Nephron (organoid): ENCODE results near the gene FARP1.

Source experiments
- H3K27ac Mint-ChIP-seq, 3 experiments: 2 replicates each; pipeline ENCODE4 v1.8.0; 2020; ENCODE audit warnings: mixed read lengths in 3 of 3, mild to moderate bottlenecking in 2 of 3, moderate library complexity in 1 of 3
- H3K27me3 Mint-ChIP-seq: 2 replicates; pipeline ENCODE4 v1.8.0; 2021; ENCODE audit warnings: low read depth, mild to moderate bottlenecking, moderate library complexity, mixed read lengths
- H3K36me3 Mint-ChIP-seq: 2 replicates; pipeline ENCODE4 v1.8.0; 2020; ENCODE audit warnings: low read depth, mixed read lengths
- H3K4me1 Mint-ChIP-seq: 2 replicates; pipeline ENCODE4 v1.8.0; 2020; ENCODE audit warnings: mixed read lengths
- H3K4me3 Mint-ChIP-seq, 3 experiments: 2 replicates each; pipeline ENCODE4 v1.8.0; 2020; ENCODE audit warnings: mild to moderate bottlenecking in 3 of 3, mixed read lengths in 3 of 3, moderate library complexity in 2 of 3
- H3K9me3 Mint-ChIP-seq: 2 replicates; pipeline ENCODE4 v1.8.0; 2020; ENCODE audit warnings: mixed read lengths
- TF ChIP-seq, protein P1 (sequence below), 3 experiments: fragments of 200-600 bp; sonication (generic); IDR thresholded peaks; one replicate each; pipeline ENCODE4 v1.5.0; 2021; ENCODE audit warnings: antibody characterized with exemption in 3 of 3; ENCODE audit not compliant: unreplicated experiment in 3 of 3

FARP1 gene

DNA sequence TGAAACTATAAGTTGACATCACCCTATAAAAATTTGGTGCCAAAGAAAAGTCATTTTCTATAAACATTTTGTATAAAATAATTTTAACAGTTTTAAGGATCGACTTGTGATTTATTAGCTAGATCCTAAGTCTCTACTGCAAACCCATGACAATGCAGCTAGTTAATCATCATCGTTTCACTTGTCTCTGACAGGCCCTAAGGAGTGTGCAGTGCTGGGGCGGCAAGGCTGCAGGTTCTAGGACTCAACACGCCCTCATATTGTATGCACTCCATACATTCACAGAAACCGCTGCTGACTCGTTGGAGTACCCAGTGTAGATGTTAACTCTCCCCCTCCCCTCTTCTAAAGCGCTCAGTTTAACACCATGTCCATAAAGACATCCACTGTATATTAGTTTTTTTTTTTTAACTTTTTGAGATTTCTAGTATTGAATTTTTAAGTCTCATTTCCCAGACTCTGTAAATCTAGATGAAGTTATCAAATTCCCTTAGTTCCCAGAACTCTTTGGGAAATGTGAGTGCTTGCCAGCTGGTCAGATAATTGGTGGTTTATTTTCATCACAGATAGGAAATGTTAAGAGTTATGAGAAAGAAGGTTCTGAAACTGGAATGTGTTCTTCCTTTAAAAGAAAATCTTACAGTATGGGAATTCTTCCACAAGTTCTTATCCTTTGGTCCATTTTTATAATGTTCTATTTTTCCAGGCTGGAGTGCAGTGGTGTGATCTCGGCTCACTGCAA, 197.0 kb downstream of the FARP1 start:
- Mint-ChIP-seq H3K27ac (peak overlapping the region; percentile 42 to 71 (median 57)), H3K4me1 (peaks cover 14% of the 10 kb centered on the region), H3K27me3 (no peaks in the 10 kb centered on the region), H3K4me3 (no peak overlapping the region), H3K9me3 (peaks cover 5% of the 10 kb centered on the region), H3K36me3 (peaks cover 37% of the 10 kb centered on the region)
- TF ChIP-seq, protein P1, sequence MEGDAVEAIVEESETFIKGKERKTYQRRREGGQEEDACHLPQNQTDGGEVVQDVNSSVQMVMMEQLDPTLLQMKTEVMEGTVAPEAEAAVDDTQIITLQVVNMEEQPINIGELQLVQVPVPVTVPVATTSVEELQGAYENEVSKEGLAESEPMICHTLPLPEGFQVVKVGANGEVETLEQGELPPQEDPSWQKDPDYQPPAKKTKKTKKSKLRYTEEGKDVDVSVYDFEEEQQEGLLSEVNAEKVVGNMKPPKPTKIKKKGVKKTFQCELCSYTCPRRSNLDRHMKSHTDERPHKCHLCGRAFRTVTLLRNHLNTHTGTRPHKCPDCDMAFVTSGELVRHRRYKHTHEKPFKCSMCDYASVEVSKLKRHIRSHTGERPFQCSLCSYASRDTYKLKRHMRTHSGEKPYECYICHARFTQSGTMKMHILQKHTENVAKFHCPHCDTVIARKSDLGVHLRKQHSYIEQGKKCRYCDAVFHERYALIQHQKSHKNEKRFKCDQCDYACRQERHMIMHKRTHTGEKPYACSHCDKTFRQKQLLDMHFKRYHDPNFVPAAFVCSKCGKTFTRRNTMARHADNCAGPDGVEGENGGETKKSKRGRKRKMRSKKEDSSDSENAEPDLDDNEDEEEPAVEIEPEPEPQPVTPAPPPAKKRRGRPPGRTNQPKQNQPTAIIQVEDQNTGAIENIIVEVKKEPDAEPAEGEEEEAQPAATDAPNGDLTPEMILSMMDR (IDR thresholded peaks at IDR 0.05; ENCODE audit: unreplicated experiment in 3 of 3): no peak

DNA sequence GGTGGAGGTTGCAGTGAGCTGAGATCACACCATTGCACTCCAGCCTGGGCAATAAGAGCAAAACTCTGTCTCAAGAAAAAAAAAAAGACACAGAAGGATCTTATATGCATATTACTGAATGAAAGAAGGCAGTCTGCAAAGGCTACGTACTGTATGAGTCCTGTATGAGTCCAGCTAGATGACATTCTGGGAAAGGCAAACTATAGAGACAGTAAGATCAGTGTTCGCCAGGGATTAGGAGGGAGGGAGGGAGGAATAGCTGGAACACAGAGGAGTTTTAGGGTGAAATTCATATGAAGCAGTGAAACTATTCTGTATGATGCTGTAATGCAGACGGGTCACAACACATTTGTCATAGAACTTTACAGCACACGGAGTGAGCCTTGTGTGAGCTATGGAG, 200.1 kb downstream of the FARP1 start:
- TF ChIP-seq, protein P1 (IDR thresholded peaks at IDR 0.05; ENCODE audit: unreplicated experiment in 3 of 3): no peak
- H3K4me3 Mint-ChIP-seq: no peak overlapping the region
- H3K4me1 Mint-ChIP-seq: peaks cover 35% of the 10 kb centered on the region
- H3K27me3 Mint-ChIP-seq: no peaks in the 10 kb centered on the region
- peak overlapping the region; percentile 3 to 15 (median 8) for H3K27ac Mint-ChIP-seq
- no peaks in the 10 kb centered on the region for H3K9me3 Mint-ChIP-seq
- peaks cover 49% of the 10 kb centered on the region for H3K36me3 Mint-ChIP-seq

DNA sequence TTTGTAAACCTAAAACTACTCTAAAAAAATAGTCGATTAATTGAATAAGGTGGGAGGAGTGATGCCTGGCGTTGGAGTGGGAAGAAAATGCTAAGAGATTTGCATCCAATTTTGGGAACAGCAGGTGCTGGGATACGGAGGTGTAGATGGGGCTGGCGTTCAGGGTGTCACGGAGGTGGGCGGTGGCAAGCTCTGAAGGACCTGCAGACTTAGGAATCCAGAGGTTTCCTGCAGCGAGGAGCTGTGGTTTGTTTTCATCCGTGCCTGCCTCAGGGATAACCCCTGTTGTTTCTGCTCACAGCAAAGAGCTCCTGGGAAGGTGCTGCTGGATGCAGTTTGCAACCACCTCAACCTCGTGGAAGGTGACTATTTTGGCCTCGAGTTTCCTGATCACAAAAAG, 200.6 kb downstream of the FARP1 start:
- Mint-ChIP-seq H3K27me3 (no peaks in the 10 kb centered on the region), H3K27ac (peak overlapping the region in 2 of 3 experiments; percentile 8 to 15), H3K9me3 (no peaks in the 10 kb centered on the region), H3K4me1 (peaks cover 40% of the 10 kb centered on the region), H3K36me3 (peaks cover 54% of the 10 kb centered on the region), H3K4me3 (no peak overlapping the region)
- TF ChIP-seq, protein P1 (IDR thresholded peaks at IDR 0.05; ENCODE audit: unreplicated experiment in 3 of 3): no peak

DNA sequence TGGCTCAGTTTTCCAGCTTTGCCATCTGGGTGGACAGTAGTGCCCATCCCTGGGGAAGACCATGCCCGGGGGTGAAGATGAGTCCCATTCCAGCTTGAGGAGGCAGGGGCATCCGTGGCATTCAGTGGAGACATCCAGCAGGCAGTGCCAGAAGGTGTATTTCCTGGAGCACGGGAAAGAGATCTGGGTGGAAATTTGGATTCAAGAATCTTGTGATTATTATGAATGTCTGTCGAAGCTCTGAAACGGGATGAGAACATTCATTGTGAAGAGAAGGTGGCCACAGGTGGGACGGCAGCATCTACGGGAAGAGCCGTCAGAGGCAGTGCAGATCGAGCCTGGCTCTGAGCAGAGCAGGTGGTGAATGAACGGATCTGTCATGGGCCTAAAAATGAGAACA, 201.5 kb downstream of the FARP1 start:
- Mint-ChIP-seq H3K27ac (peak overlapping the region; percentile 9 to 59 (median 9)), H3K4me1 (peaks cover 42% of the 10 kb centered on the region), H3K4me3 (no peak overlapping the region), H3K36me3 (peaks cover 53% of the 10 kb centered on the region), H3K27me3 (no peaks in the 10 kb centered on the region), H3K9me3 (no peaks in the 10 kb centered on the region)
- TF ChIP-seq, protein P1 (IDR thresholded peaks at IDR 0.05; ENCODE audit: unreplicated experiment in 3 of 3): no peak

DNA sequence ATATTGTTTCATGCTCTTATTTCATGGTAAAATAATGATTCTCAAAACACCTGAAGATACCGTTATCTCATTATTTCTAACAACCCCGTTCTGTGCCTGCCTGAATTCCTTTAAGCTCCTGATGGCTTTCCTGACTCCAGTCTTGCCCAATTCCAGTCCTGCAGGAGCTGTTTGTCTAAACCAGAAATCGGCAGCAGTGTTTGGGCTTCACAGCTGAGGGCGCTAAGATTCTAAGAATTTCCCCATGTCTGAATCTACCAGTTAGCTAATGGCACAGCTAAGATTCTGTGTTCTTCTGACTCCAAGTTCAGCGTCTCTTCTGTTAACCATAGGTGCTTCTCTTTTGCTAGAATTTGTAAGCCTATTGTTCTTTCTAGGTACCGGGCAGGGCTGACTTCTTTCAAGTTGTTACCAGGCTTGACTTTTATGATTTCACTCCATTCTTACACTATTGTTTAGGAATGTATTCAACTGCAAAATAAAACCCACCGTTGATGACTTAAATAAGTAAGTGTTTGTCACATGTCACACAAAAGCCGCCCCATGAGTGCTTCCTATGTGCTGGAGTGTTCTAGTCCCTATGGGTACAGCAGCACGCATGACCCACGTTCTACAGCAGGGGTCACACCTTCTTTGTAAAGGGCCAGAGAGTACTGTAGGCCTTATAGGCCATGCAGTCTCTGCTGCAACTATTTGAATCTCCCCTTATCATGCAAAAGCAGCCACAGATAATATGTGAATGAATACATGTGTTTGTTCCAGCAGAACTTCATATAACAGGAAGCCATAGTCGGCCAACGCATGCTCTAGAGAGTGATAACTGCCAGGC, 202.4 kb downstream of the FARP1 start:
- Mint-ChIP-seq H3K4me1 (peaks cover 41% of the 10 kb centered on the region), H3K9me3 (no peaks in the 10 kb centered on the region), H3K4me3 (no peak overlapping the region), H3K27me3 (no peaks in the 10 kb centered on the region), H3K36me3 (peaks cover 61% of the 10 kb centered on the region), H3K27ac (peak overlapping the region in 2 of 3 experiments; percentile 9 to 16)
- TF ChIP-seq, protein P1 (IDR thresholded peaks at IDR 0.05; ENCODE audit: unreplicated experiment in 3 of 3): no peak
